Esophagus muscularis mucosa (tissue), 4 donors: Measurements from ENCODE around the gene SLC15A1. TPM values are rescaled to one million over a fixed set of nuclear protein-coding genes. Genes with fewer than 3 reads are reported as not detected.

Experiments used
- DNase-seq: peaks from one replicate; pipeline ENCODE4 v3.0.0-alpha.2; 2017; ENCODE audit errors: extremely low spot score
- H3K27ac ChIP-seq, 4 donors: fragments of 200-600 bp; sonication (generic); replicated peaks in 1 of 4; 1 replicate in 3 of 4; 2 replicates in 1 of 4; pipeline ENCODE4 v1.5.1; 2016 to 2019; ENCODE audit warnings: mild to moderate bottlenecking in 1 of 4
- H3K27me3 ChIP-seq, 4 donors: fragments of 200-600 bp; sonication (generic); one replicate each; pipeline versions ENCODE4 v1.5.1 to v1.6.0; 2016 to 2019
- H3K36me3 ChIP-seq, 4 donors: fragments of 200-600 bp; sonication (generic); one replicate each; pipeline ENCODE4 v1.5.1; 2016 to 2019
- H3K4me1 ChIP-seq, 4 donors: fragments of 200-600 bp; sonication (generic); one replicate each; pipeline ENCODE4 v1.5.1; 2016 to 2019
- H3K4me3 ChIP-seq, 4 donors: fragments of 200-600 bp; sonication (generic); 1 replicate in 2 of 4; 2 replicates in 2 of 4; pipeline ENCODE4 v1.5.1; 2016 to 2019; ENCODE audit warnings: mild to moderate bottlenecking in 4 of 4, moderate library complexity in 1 of 4
- H3K9me3 ChIP-seq, 4 donors: fragments of 200-600 bp; sonication (generic); 1 replicate in 3 of 4; 2 replicates in 1 of 4; pipeline ENCODE4 v1.5.1; 2016 to 2019
- CTCF ChIP-seq, 3 experiments: fragments of 200-600 bp in 2 of 3; fragments of 450-650 bp in 1 of 3; sonication (generic) in 2 of 3; IDR thresholded peaks; one replicate each; pipeline ENCODE4 v1.5.1; 2017 to 2019; ENCODE audit warnings: antibody characterized with exemption in 3 of 3, mild to moderate bottlenecking in 2 of 3, moderate library complexity in 1 of 3
- EP300 ChIP-seq: sonication (generic); formaldehyde crosslinking; IDR thresholded peaks from one replicate; pipeline ENCODE4 v1.6.1; 2017; ENCODE audit warnings: antibody characterized with exemption
- POLR2A ChIP-seq: fragments of 450-650 bp; IDR thresholded peaks from one replicate; pipeline ENCODE4 v1.6.1; 2017; ENCODE audit warnings: antibody characterized with exemption, moderate library complexity, mild to moderate bottlenecking, low read depth
- POLR2AphosphoS5 ChIP-seq, 2 donors: sonication (generic); formaldehyde crosslinking; IDR thresholded peaks; one replicate each; pipeline ENCODE4 v1.6.1; 2017; ENCODE audit warnings: antibody characterized with exemption in 2 of 2
- WGBS: methylation state at CpG from one replicate; pipeline ENCODE4 v1.1.5; 2018; 5-methylcytosine and 5-hydroxymethylcytosine counted together
- intact Hi-C: fragments of 100-400 bp; cut with DNase I; formaldehyde crosslinking; loops from one replicate; pipeline ENCODE4 v1.15.1; 2023
- total RNA-seq, 4 donors: library from RNA; depleted of rRNA; stranded (reverse); fragments of >200 nt; gene quantifications; one replicate each; pipeline versions ENCODE4 v1.1.0 to v1.2.1, GENCODE V29; 2016

SLC15A1 gene
- total RNA-seq, 4 donors from 2014 or later: not detected

DNA sequence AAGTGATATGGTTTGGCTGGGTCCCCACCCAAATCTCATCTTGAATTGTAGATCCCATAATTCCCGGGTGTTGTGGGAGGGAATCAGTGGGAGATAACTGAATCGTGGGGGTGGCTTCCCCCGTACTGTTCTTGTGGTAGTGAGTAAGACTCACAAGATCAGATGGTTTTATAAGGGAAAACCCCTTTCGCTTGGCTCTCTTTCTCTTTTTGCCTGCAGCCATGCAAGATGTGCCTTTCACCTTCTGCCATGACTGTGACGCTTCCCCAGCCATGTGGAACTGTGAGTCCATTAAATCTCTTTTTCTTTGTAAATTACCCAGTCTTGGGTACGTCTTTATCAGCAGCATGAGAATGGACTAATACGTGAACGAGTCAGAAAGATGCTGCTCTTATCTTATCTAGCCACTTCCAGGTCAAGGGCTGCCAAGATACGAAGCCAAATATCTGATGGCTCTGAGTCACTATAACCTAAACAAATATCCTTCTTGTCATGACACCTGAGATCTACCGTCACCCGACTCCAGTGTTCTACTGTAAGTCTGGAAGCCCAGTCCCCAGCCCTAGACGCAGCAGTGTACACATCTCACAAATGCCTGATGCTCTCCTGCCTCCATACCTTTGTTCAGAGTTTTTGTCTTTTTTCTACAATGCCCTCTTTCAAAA lies 45.9 kb downstream of the SLC15A1 start:
- peaks cover 0 to 12% (median 0%) of the 10 kb centered on the region in 4 donors for H3K27me3 ChIP-seq
- WGBS: 60% methylated on average over 12 of the region's 12 CpGs
- no peak overlapping the region for H3K27ac ChIP-seq
- intact Hi-C loops: no loop called here
- H3K4me3 ChIP-seq: no peak overlapping the region
- H3K9me3 ChIP-seq: no peaks in the 10 kb centered on the region
- no peak for DNase-seq
- H3K4me1 ChIP-seq: no peaks in the 10 kb centered on the region
- H3K36me3 ChIP-seq: no peaks in the 10 kb centered on the region
- no peak for TF ChIP-seq POLR2A

- Histone ChIP-seq H3K4me1 (no peaks in the 10 kb centered on the region), H3K27ac (no peak overlapping the region), H3K4me3 (no peak overlapping the region), H3K27me3 (peaks cover 0 to 8% (median 0%) of the 10 kb centered on the region in 4 donors), H3K9me3 (no peaks in the 10 kb centered on the region), H3K36me3 (no peaks in the 10 kb centered on the region)
- no peak for DNase-seq
- TF ChIP-seq POLR2A (no peak), EP300 (no peak), CTCF (IDR thresholded peaks at IDR 0.05) (no peak), POLR2AphosphoS5 (IDR thresholded peaks at IDR 0.05) (no peak)
- intact Hi-C loops: no loop called here
- WGBS: 78% methylated on average over 4 of the region's 4 CpGs
Measured at GRCh38 chr13:98697791-98698190, 54.7 kb downstream of the SLC15A1 start.

- H3K4me1 ChIP-seq: no peaks in the 10 kb centered on the region
- WGBS: 76% methylated on average over 1 of the region's 1 CpG
- DNase-seq: no peak
- H3K9me3 ChIP-seq: no peaks in the 10 kb centered on the region
- TF ChIP-seq EP300 (no peak), POLR2AphosphoS5 (IDR thresholded peaks at IDR 0.05) (no peak)
- H3K27ac ChIP-seq: no peak overlapping the region
- intact Hi-C loops: no loop called here
- no peak overlapping the region for H3K4me3 ChIP-seq
- H3K27me3 ChIP-seq: peaks cover 0 to 8% (median 0%) of the 10 kb centered on the region in 4 donors
- H3K36me3 ChIP-seq: no peaks in the 10 kb centered on the region
Measured at GRCh38 chr13:98693756-98694155, 58.7 kb downstream of the SLC15A1 start.

GRCh38 chr13:98691360-98691759 lies 61.1 kb downstream of the SLC15A1 start:
- 95% methylated on average over 4 of the region's 4 CpGs for WGBS
- no peaks in the 10 kb centered on the region for H3K9me3 ChIP-seq

DNA sequence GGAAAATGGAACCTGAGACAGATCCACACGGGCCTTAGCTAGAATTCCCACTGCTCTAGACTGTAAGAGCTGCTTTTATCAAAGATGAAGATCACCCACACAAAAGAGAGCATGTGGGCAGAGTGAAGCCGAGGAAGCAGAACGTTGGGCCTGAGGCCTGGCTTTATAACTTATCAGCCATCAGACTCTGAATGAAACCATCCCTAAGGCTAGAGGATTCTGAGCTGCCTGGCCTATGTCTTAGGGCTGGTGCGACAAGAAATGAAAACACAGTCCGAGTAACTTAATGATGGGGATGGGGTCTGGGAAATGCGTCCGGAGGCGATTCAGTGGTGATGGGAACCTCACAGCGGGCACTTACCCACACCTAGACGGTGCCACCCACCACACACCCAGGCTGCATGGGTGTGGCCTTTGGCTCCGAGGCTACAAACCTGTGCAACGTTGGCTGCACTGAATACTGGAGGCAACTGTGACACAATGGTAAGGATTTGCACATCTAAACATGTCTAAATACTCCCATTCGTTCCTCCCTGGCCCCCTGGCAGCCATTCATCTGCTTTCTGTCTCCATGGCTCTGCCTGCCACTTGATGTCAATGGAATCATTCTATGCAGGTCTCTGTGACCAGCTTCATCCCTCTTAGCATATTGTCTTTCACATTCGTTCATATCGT lies 62.0 kb downstream of the SLC15A1 start:
- no peaks in the 10 kb centered on the region for H3K9me3 ChIP-seq
- no peak for DNase-seq
- intact Hi-C loops: no loop called here
- H3K27ac ChIP-seq: no peak overlapping the region
- H3K4me3 ChIP-seq: no peak overlapping the region
- TF ChIP-seq POLR2AphosphoS5 (IDR thresholded peaks at IDR 0.05) (no peak), POLR2A (no peak), CTCF (IDR thresholded peaks at IDR 0.05) (no peak), EP300 (no peak)
- H3K27me3 ChIP-seq: no peaks in the 10 kb centered on the region
- no peaks in the 10 kb centered on the region for H3K4me1 ChIP-seq
- no peaks in the 10 kb centered on the region for H3K36me3 ChIP-seq
- 87% methylated on average over 15 of the region's 15 CpGs for WGBS

More at GRCh38 chr13:98691360-98691759, 61.1 kb downstream of the SLC15A1 start:
- Histone ChIP-seq H3K36me3 (no peaks in the 10 kb centered on the region), H3K27ac (no peak overlapping the region), H3K27me3 (peaks cover 0 to 1% (median 0%) of the 10 kb centered on the region in 4 donors), H3K4me1 (no peaks in the 10 kb centered on the region), H3K4me3 (no peak overlapping the region)
- TF ChIP-seq POLR2AphosphoS5 (IDR thresholded peaks at IDR 0.05) (no peak), POLR2A (no peak), CTCF (IDR thresholded peaks at IDR 0.05) (no peak), EP300 (no peak)
- DNase-seq: no peak
- intact Hi-C loops: no loop called here
